Heart left ventricle (tissue), 16 donors: Measurements from ENCODE around the gene NKX2-4. TPM values are rescaled to one million over a fixed set of nuclear protein-coding genes. Genes with fewer than 3 reads are reported as not detected.

Experiments
- ATAC-seq, 4 donors: fragments of 200-7000 bp; cut with Tn5 transposase; one replicate each; pipeline ENCODE4 v1.9.1; 2020 to 2022; ENCODE audit warnings: moderate library complexity in 4 of 4, mild to moderate bottlenecking in 3 of 4, moderate number of reproducible peaks in 1 of 4
- DNase-seq, 5 donors: peaks; one replicate each; pipeline ENCODE4 v3.0.0-alpha.2; 2020
- H3K27ac ChIP-seq, 12 donors: fragments of 200-600 bp; sonication (generic) in 4 of 12; one replicate each; pipeline versions ENCODE4 v1.5.0 to v1.8.0; 2016 to 2022; ENCODE audit warnings: mild to moderate bottlenecking in 2 of 12
- H3K27me3 ChIP-seq, 9 donors: fragments of 200-600 bp; sonication (generic) in 2 of 9; one replicate each; pipeline versions ENCODE4 v1.5.1 to v1.8.0; 2016 to 2022; ENCODE audit warnings: mild to moderate bottlenecking in 3 of 9
- H3K36me3 ChIP-seq, 9 donors: fragments of 200-600 bp; sonication (generic) in 2 of 9; one replicate each; pipeline versions ENCODE4 v1.5.0 to v1.8.0; 2018 to 2022; ENCODE audit warnings: mild to moderate bottlenecking in 2 of 9
- H3K4me1 ChIP-seq, 12 donors: fragments of 200-600 bp; sonication (generic) in 4 of 12; one replicate each; pipeline versions ENCODE4 v1.5.0 to v1.8.0; 2016 to 2022; ENCODE audit warnings: mild to moderate bottlenecking in 3 of 12
- H3K4me3 ChIP-seq, 12 donors: fragments of 200-600 bp; sonication (generic) in 4 of 12; one replicate each; pipeline versions ENCODE4 v1.5.0 to v1.8.0; 2017 to 2022; ENCODE audit warnings: mild to moderate bottlenecking in 9 of 12, moderate library complexity in 4 of 12
- H3K9me3 ChIP-seq, 12 donors: fragments of 200-600 bp; sonication (generic) in 4 of 12; one replicate each; pipeline versions ENCODE4 v1.5.0 to v1.8.0; 2016 to 2022; ENCODE audit warnings: mild to moderate bottlenecking in 1 of 12
- POLR2A ChIP-seq, 2 donors: fragments of 450-650 bp; IDR thresholded peaks; one replicate each; pipeline ENCODE4 v1.6.1; 2017; ENCODE audit warnings: antibody characterized with exemption in 2 of 2, mild to moderate bottlenecking in 2 of 2, moderate library complexity in 2 of 2
- WGBS, 4 donors: extraction: QIAGEN DNeasy Blood & Tissue Kit in 2 of 4; methylation state at CpG; one replicate each; pipeline versions ENCODE4 v1.1.5 to v1.1.7; 2013 to 2018; 5-methylcytosine and 5-hydroxymethylcytosine counted together
- intact Hi-C, 10 donors: fragments of 100-400 bp; cut with DNase I; formaldehyde crosslinking; loops; one replicate each; pipeline versions ENCODE4 v1.11.1 to v1.14.2; 2022
- polyA plus RNA-seq, 2 donors: library from polyadenylated mRNA; stranded (reverse); fragments of 200-250 nt; gene quantifications; one replicate each; pipeline ENCODE4 v1.2.3, GENCODE V29; 2013
- total RNA-seq, 9 donors: library from RNA; depleted of rRNA in 2 of 9; stranded (reverse); fragments of >200 nt in 2 of 9; fragmentation: NEBNext Ultra II Directional in 3 of 9; extraction: Animal tissue kit (Norgen Biotek cat#: 25700) in 3 of 9; gene quantifications; one replicate each; pipeline versions ENCODE4 v1.1.0 to v1.2.4, GENCODE V29; 2016 to 2023
- TF ChIP-seq, protein P1 (sequence below), 12 donors: fragments of 200-600 bp; sonication (generic) in 4 of 12; IDR thresholded peaks; one replicate each; pipeline versions ENCODE4 v1.5.0 to v1.8.0; 2018 to 2022; ENCODE audit warnings: antibody characterized with exemption in 12 of 12, mild to moderate bottlenecking in 5 of 12
- donor health status: ischemic (EF 13 %, LVEDD 7.1; RV severe dilation, severe dysfunction).
- donor health status: healthy with polysubstance abuse.
- donor health status: DM: no; HTN: yes; CAD: no.
- donor health status: DM: no; HTN: no; CAD: no.
- donor health status: ischemic (EF 25% LVEDD 6.9; RV normal size, moderate dysfunction).
- donor health status: ischemic (EF 25% LVEDD 5.7; RV mildly dilated, moderate dysfunction).
- donor health status: healthy.
- donor health status: DM: yes; HTN: yes; CAD: no.
- donor health status: ischemic (EF 35%, LVEDD 5.7; RV mildly dilated, moderate dysfunction).
- donor health status: nonischemic (EF 11% LVEDD 7.7; RV severe dilation, severe dysfunction).
- donor health status: DM: yes; HTN: yes; CAD: no.
- donor health status: PGD.
- donor health status: ischemic (EF 29% LVEDD 5.4; RV normal size, mild dysfunction).
- donor health status: nonischemic (EF 23%, LVEDD 6.1; RV moderate dilation, normal function).

Gene NKX2-4
- total and polyA plus RNA-seq, 11 donors, result not detected

- Histone ChIP-seq H3K36me3 (peaks cover 4 to 92% (median 85%) of the 10 kb centered on the region in 9 donors), H3K4me3 (no peak overlapping the region), H3K27me3 (no peaks in the 10 kb centered on the region), H3K4me1 (peaks cover 0 to 15% (median 0%) of the 10 kb centered on the region in 12 donors), H3K27ac (no peak overlapping the region), H3K9me3 (no peaks in the 10 kb centered on the region)
- ATAC-seq (no peak), DNase-seq (no peak)
- TF ChIP-seq, protein P1, sequence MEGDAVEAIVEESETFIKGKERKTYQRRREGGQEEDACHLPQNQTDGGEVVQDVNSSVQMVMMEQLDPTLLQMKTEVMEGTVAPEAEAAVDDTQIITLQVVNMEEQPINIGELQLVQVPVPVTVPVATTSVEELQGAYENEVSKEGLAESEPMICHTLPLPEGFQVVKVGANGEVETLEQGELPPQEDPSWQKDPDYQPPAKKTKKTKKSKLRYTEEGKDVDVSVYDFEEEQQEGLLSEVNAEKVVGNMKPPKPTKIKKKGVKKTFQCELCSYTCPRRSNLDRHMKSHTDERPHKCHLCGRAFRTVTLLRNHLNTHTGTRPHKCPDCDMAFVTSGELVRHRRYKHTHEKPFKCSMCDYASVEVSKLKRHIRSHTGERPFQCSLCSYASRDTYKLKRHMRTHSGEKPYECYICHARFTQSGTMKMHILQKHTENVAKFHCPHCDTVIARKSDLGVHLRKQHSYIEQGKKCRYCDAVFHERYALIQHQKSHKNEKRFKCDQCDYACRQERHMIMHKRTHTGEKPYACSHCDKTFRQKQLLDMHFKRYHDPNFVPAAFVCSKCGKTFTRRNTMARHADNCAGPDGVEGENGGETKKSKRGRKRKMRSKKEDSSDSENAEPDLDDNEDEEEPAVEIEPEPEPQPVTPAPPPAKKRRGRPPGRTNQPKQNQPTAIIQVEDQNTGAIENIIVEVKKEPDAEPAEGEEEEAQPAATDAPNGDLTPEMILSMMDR (IDR thresholded peaks at IDR 0.05), result no peak
- TF ChIP-seq POLR2A (IDR thresholded peaks at IDR 0.05), result no peak
- 0 to 98% (median 73%) methylated on average over 1 of the region's 1 CpG for WGBS, 4 donors
- intact Hi-C loops, result no loop called here
Measured at GRCh38 chr20:21355981-21356380, 41.3 kb downstream of the NKX2-4 start.

DNA sequence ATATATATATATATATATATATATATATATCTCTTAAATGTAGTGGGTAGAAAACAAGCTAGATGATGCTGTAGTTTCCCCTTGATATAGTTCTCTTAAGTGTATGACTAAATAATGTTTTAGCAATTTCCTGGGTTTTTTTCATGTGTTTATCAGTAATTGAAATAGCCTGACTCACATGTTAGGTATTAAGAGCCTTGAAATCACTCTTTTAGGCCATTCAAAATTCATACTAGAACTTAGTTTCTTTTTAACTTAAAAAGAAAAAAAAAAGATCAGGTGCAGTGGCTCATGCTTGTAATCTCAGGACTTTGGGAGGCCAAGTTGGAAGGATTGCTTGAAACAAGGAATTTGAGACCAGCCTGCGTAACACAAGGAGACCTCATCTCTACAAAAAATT is 44.1 kb downstream of the NKX2-4 start:
- no peak for DNase-seq
- intact Hi-C loops, result no loop called here
- TF ChIP-seq, protein P1 (IDR thresholded peaks at IDR 0.05), result no peak
- no peak for TF ChIP-seq POLR2A (IDR thresholded peaks at IDR 0.05)
- H3K27ac ChIP-seq, result no peak overlapping the region
- no peak overlapping the region for H3K4me3 ChIP-seq
- H3K36me3 ChIP-seq, result peaks cover 0 to 92% (median 86%) of the 10 kb centered on the region in 9 donors
- no peaks in the 10 kb centered on the region for H3K27me3 ChIP-seq
- no peak for ATAC-seq
- WGBS, 4 donors, result 93 to 100% (median 97%) methylated on average over 1 of the region's 1 CpG
- no peaks in the 10 kb centered on the region for H3K9me3 ChIP-seq
- H3K4me1 ChIP-seq, result no peaks in the 10 kb centered on the region

DNA sequence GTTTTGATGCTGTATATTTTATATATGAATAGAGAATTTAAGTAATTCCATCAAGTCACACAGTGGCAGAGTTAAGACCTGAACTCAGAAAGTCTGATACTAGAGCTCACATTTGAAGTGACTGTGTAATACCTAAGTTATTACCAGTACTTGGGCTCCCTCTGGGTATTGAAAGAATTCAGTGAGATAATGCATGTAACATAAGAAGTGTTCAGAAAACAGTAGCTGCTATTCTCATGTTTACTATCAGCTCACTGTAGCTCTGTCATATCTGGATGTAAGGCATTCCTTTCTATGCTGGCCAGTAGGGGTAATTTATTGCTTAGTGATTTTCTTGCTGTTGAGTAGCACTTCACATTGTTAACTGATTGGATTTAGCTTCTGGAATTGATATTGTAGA is 44.6 kb downstream of the NKX2-4 start:
- Histone ChIP-seq H3K36me3 (peaks cover 0 to 92% (median 86%) of the 10 kb centered on the region in 9 donors), H3K27me3 (no peaks in the 10 kb centered on the region), H3K4me1 (no peaks in the 10 kb centered on the region), H3K4me3 (no peak overlapping the region), H3K9me3 (no peaks in the 10 kb centered on the region), H3K27ac (no peak overlapping the region)
- ATAC-seq (no peak), DNase-seq (no peak)
- intact Hi-C loops, result no loop called here
- TF ChIP-seq, protein P1 (IDR thresholded peaks at IDR 0.05), result no peak
- TF ChIP-seq POLR2A (IDR thresholded peaks at IDR 0.05), result no peak

Other genes starting within 250 kb of the NKX2-4 start
- gene XRN2, start 94.2 kb downstream of the NKX2-4 start, total RNA-seq, result 10 to 100 TPM; 30.9 to 48.3 (median 33.2) TPM
- gene XRN2, start 94.2 kb downstream of the NKX2-4 start, polyA plus RNA-seq, result 10 to 100 TPM in 1 of 2 donors, 1 to 10 TPM in 1; 6.2 to 35.2 TPM
- under 1 TPM in 1 of 9 donors, not detected in 8; 0.19 TPM for gene NKX2-2, start 116.5 kb upstream of the NKX2-4 start, total RNA-seq
- not detected for gene NKX2-2, start 116.5 kb upstream of the NKX2-4 start, polyA plus RNA-seq